HepG2 (cell line): Measurements from ENCODE around the gene LAPTM4A. TPM values are rescaled to one million over a fixed set of nuclear protein-coding genes. Genes with fewer than 3 reads are reported as not detected.

Source experiments
- AHDC1 ChIP-seq: sonication (generic); formaldehyde crosslinking; IDR thresholded peaks from 2 replicates; pipeline ENCODE4 v1.5.1; 2020; ENCODE audit warnings: mild to moderate bottlenecking, missing genetic modification reagents, borderline replicate concordance
- ARID2 ChIP-seq: sonication (generic); formaldehyde crosslinking; IDR thresholded peaks from 2 replicates; pipeline ENCODE4 v1.8.1; 2022; ENCODE audit warnings: mild to moderate bottlenecking, missing genetic modification reagents, borderline replicate concordance
- BATF2 ChIP-seq: sonication (generic); formaldehyde crosslinking; IDR thresholded peaks from 2 replicates; pipeline ENCODE4 v1.8.0; 2022; ENCODE audit warnings: mild to moderate bottlenecking, missing genetic modification reagents, moderate library complexity
- FOXA3 ChIP-seq: IDR thresholded peaks from 2 replicates; pipeline ENCODE4 v1.6.1; 2016; ENCODE audit warnings: missing genetic modification reagents, missing compliant biosample characterization
- GATAD2A ChIP-seq: IDR thresholded peaks from 2 replicates; pipeline ENCODE4 v1.6.1; 2016
- HMG20A ChIP-seq: IDR thresholded peaks from 2 replicates; pipeline ENCODE4 v1.6.1; 2016; ENCODE audit warnings: borderline replicate concordance
- MAF1 ChIP-seq: sonication (generic); formaldehyde crosslinking; IDR thresholded peaks from 2 replicates; pipeline ENCODE4 v1.5.0; 2020; ENCODE audit warnings: missing genetic modification reagents, borderline replicate concordance
- NFE2L1 ChIP-seq: sonication (generic); formaldehyde crosslinking; IDR thresholded peaks from 2 replicates; pipeline ENCODE4 v1.4.0; 2020; ENCODE audit warnings: missing genetic modification reagents, mild to moderate bottlenecking, borderline replicate concordance
- NPAS2 ChIP-seq: sonication (generic); formaldehyde crosslinking; IDR thresholded peaks from 2 replicates; pipeline ENCODE4 v1.8.0; 2022; ENCODE audit warnings: mild to moderate bottlenecking, missing genetic modification reagents, borderline replicate concordance
- SMAD1 ChIP-seq: sonication (generic); formaldehyde crosslinking; IDR thresholded peaks from 2 replicates; pipeline ENCODE4 v1.4.0; 2020; ENCODE audit warnings: missing genetic modification reagents, low read depth, mild to moderate bottlenecking, borderline replicate concordance
- UBTF ChIP-seq: sonication (generic); formaldehyde crosslinking; IDR thresholded peaks from 2 replicates; pipeline ENCODE4 v1.4.0; 2020; ENCODE audit warnings: mild to moderate bottlenecking, missing genetic modification reagents
- ZNF253 ChIP-seq: sonication (generic); formaldehyde crosslinking; IDR thresholded peaks from 2 replicates; pipeline ENCODE4 v1.8.0; 2022; ENCODE audit warnings: mild to moderate bottlenecking, missing genetic modification reagents, borderline replicate concordance
- ZNF383 ChIP-seq: sonication (generic); formaldehyde crosslinking; IDR thresholded peaks from 2 replicates; pipeline ENCODE4 v1.4.0; 2020; ENCODE audit warnings: missing genetic modification reagents, mild to moderate bottlenecking, borderline replicate concordance
- ZNF589 ChIP-seq: sonication (generic); formaldehyde crosslinking; conservative IDR thresholded peaks from 2 replicates; pipeline ENCODE4 v1.8.0; 2022; ENCODE audit warnings: mild to moderate bottlenecking, moderate library complexity, missing genetic modification reagents
- ZNF800 ChIP-seq: sonication (generic); formaldehyde crosslinking; IDR thresholded peaks from 2 replicates; pipeline ENCODE4 v1.4.0; 2020; ENCODE audit warnings: missing genetic modification reagents
- ZSCAN9 ChIP-seq: IDR thresholded peaks from 2 replicates; pipeline ENCODE4 v1.6.1; 2016; ENCODE audit warnings: borderline replicate concordance
- polyA plus RNA-seq, 8 experiments: library from polyadenylated mRNA; depleted of rRNA in 3 of 8; stranded (reverse) in 7 of 8; unstranded in 1 of 8; fragments of >200 nt; fragmentation: Illumina TruSeq in 4 of 8; extraction: Trizol in 4 of 8; gene quantifications; 2 replicates each; pipeline versions ENCODE4 v1.2.1 to v1.2.3, GENCODE V29; 2011 to 2016; ENCODE audit warnings: low read depth in 4 of 8, missing spikeins in 1 of 8, mixed read lengths in 1 of 8; ENCODE audit not compliant: insufficient read depth in 1 of 8
- total RNA-seq, 5 experiments: library from RNA; depleted of rRNA; stranded (reverse); fragments of >200 nt; fragmentation: Illumina TruSeq; extraction: Trizol; gene quantifications; 2 replicates each; pipeline ENCODE4 v1.2.3, GENCODE V29; 2016; ENCODE audit warnings: low read depth in 1 of 5
- TF ChIP-seq, protein P1 (sequence below): IDR thresholded peaks from 2 replicates; pipeline ENCODE4 v1.6.1; 2016

Gene LAPTM4A
- total and polyA plus RNA-seq, 2 of the 13 experiments (the other 11 are each of a cell fraction or from before 2014, with no cell fraction given): 116 to 558 TPM

GRCh38 chr2:20091305-20091991 is 40.0 kb upstream of the LAPTM4A start (continued):
- no peak for TF ChIP-seq NFE2L1 (CRISPR knock-in tag)
- no peak for TF ChIP-seq ZNF253
- peak; percentile 33; the same call in 1 of the 2 replicates for TF ChIP-seq ZSCAN9 (CRISPR knock-in tag)
- TF ChIP-seq ARID2: no peak
- peak; percentile 15; the same call in 1 of the 2 replicates for TF ChIP-seq GATAD2A (CRISPR knock-in tag)
- no peak for TF ChIP-seq ZNF383
- no peak for TF ChIP-seq AHDC1 (CRISPR knock-in tag)
- no peak for TF ChIP-seq MAF1
- TF ChIP-seq, protein P1, sequence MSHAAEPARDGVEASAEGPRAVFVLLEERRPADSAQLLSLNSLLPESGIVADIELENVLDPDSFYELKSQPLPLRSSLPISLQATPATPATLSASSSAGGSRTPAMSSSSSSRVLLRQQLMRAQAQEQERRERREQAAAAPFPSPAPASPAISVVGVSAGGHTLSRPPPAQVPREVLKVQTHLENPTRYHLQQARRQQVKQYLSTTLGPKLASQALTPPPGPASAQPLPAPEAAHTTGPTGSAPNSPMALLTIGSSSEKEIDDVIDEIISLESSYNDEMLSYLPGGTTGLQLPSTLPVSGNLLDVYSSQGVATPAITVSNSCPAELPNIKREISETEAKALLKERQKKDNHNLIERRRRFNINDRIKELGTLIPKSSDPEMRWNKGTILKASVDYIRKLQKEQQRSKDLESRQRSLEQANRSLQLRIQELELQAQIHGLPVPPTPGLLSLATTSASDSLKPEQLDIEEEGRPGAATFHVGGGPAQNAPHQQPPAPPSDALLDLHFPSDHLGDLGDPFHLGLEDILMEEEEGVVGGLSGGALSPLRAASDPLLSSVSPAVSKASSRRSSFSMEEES (CRISPR knock-in tag): peak; percentile 31; the same call in 1 of the 2 replicates
- TF ChIP-seq ZNF589 (CRISPR knock-in tag): no peak
- no peak for TF ChIP-seq UBTF (CRISPR knock-in tag)
- TF ChIP-seq NPAS2 (CRISPR knock-in tag): no peak
- TF ChIP-seq FOXA3: 0 out of 2 replicates have a peak, but pooled peaks have one; percentile 8
- 0 out of 2 replicates have a peak, but pooled peaks have one; percentile 20 for TF ChIP-seq HMG20A (CRISPR knock-in tag)
- no peak for TF ChIP-seq ZNF800 (CRISPR knock-in tag)
- no peak for TF ChIP-seq BATF2 (CRISPR knock-in tag)
- TF ChIP-seq SMAD1 (CRISPR knock-in tag): no peak
